Nephron progenitor cell (in vitro differentiated cells): ENCODE measurements around the gene MAPKAP1.
A peak's percentile ranks its signal among the peaks of the same experiment; 100 is the strongest.

ENCODE experiments used
- DNase-seq: peaks from one replicate; pipeline ENCODE4 v3.0.0; 2021
- H3K27ac Mint-ChIP-seq: 2 replicates; pipeline ENCODE4 v1.8.0; 2021; ENCODE audit warnings: mild to moderate bottlenecking, moderate library complexity, mixed read lengths
- H3K27me3 Mint-ChIP-seq: 2 replicates; pipeline ENCODE4 v1.8.0; 2021; ENCODE audit warnings: mild to moderate bottlenecking, low read depth, mixed read lengths; ENCODE audit not compliant: poor library complexity
- H3K36me3 Mint-ChIP-seq: 2 replicates; pipeline ENCODE4 v1.8.0; 2021; ENCODE audit warnings: low read depth, mixed read lengths
- H3K4me1 Mint-ChIP-seq: 2 replicates; pipeline ENCODE4 v1.8.0; 2021; ENCODE audit warnings: mixed read lengths
- H3K4me3 Mint-ChIP-seq: 2 replicates; pipeline ENCODE4 v1.8.0; 2021; ENCODE audit warnings: mild to moderate bottlenecking, moderate library complexity, mixed read lengths
- H3K9me3 Mint-ChIP-seq: 2 replicates; pipeline ENCODE4 v1.8.0; 2021; ENCODE audit warnings: mild to moderate bottlenecking, moderate library complexity, mixed read lengths
- TF ChIP-seq, protein P1 (sequence below): fragments of 200-600 bp; sonication (generic); IDR thresholded peaks from 2 replicates; pipeline ENCODE4 v1.5.0; 2021; ENCODE audit warnings: antibody characterized with exemption

MAPKAP1 gene

DNA sequence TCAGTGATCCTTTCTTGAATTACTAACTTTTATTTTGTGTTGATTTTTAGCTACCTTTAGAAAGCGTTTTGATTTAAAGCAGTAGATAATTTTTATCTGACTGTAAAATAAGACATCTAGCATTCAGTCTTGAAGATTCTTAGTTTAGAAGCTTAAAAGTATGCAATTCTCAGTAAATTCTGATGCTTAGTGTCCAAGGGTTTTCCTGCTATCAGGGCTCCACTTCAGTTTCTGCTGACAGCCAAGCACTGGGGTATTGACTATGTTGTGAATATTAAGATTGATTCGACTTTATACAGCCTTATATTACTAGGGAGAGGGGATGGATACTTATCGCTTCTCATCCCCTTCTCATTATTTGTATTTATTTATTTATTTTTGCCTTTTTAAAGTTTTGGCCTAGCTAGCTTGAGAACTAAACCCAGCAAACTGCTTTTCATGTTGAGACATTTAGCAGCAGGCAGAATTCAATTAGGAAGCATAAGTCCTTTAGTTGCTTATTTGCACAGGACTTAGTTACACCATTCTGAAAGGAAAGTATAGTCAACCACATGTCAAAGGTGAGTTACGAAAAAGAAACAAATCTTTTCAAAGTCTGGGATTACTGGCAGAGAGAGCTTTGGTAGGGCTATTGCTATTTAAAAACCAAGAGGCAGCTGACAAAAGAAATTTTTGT is 43.1 kb upstream of the MAPKAP1 start:
- Mint-ChIP-seq H3K27ac (no peak overlapping the region), H3K4me1 (peaks cover 72% of the 10 kb centered on the region), H3K36me3 (no peaks in the 10 kb centered on the region), H3K9me3 (no peaks in the 10 kb centered on the region), H3K4me3 (peak overlapping the region; percentile 89), H3K27me3 (peaks cover 41% of the 10 kb centered on the region)
- TF ChIP-seq, protein P1, sequence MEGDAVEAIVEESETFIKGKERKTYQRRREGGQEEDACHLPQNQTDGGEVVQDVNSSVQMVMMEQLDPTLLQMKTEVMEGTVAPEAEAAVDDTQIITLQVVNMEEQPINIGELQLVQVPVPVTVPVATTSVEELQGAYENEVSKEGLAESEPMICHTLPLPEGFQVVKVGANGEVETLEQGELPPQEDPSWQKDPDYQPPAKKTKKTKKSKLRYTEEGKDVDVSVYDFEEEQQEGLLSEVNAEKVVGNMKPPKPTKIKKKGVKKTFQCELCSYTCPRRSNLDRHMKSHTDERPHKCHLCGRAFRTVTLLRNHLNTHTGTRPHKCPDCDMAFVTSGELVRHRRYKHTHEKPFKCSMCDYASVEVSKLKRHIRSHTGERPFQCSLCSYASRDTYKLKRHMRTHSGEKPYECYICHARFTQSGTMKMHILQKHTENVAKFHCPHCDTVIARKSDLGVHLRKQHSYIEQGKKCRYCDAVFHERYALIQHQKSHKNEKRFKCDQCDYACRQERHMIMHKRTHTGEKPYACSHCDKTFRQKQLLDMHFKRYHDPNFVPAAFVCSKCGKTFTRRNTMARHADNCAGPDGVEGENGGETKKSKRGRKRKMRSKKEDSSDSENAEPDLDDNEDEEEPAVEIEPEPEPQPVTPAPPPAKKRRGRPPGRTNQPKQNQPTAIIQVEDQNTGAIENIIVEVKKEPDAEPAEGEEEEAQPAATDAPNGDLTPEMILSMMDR: no peak
- no peak for DNase-seq

- Mint-ChIP-seq H3K27me3 (peaks cover 48% of the 10 kb centered on the region), H3K36me3 (no peaks in the 10 kb centered on the region), H3K4me1 (peaks cover 77% of the 10 kb centered on the region), H3K27ac (no peak overlapping the region), H3K4me3 (peak overlapping the region; percentile 89), H3K9me3 (no peaks in the 10 kb centered on the region)
- DNase-seq: no peak
- TF ChIP-seq, protein P1: no peak
These were observed 42.4 kb upstream of the MAPKAP1 start for GRCh38 chr9:125749287-125749935.

DNA sequence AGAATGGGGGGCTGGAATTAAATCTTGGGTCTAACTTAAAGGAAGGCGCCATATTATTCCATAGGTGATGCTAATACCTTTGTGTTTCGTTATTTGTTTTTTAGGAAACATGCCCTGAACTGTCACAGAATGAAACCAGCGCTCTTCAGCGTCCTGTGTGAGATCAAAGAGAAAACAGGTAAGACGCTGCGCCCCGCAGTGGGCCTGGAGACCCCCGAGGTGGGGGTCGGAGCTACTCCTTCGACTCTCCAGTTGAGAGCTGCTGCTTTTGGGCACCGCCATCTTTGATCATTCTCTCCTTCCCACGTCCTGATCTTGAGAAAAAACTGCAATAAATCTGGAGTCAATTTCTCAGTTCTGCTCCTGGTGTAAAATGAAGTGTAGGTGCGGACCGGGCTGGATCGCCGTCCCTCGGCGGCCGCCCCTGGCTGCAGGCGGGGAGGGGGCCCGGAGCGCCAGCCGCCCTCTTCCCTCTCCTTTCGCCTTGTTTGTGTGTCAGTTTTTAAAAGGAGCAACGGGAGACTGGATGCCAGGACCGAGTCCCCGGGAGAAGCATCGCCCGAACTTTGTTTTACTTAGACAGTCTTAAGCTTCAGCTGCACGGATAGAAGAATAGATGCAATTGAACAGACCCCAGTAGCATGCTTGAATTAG is 41.6 kb upstream of the MAPKAP1 start:
- H3K4me3 Mint-ChIP-seq: peak overlapping the region; percentile 89
- no peaks in the 10 kb centered on the region for H3K36me3 Mint-ChIP-seq
- peak; percentile 25 for DNase-seq
- H3K9me3 Mint-ChIP-seq: no peaks in the 10 kb centered on the region
- H3K27me3 Mint-ChIP-seq: peaks cover 49% of the 10 kb centered on the region
- no peak overlapping the region for H3K27ac Mint-ChIP-seq
- H3K4me1 Mint-ChIP-seq: peaks cover 74% of the 10 kb centered on the region
- TF ChIP-seq, protein P1: no peak

- DNase-seq: peak; percentile 49
- Mint-ChIP-seq H3K27me3 (peaks cover 53% of the 10 kb centered on the region), H3K9me3 (no peaks in the 10 kb centered on the region), H3K4me3 (peak overlapping the region; percentile 89), H3K4me1 (peaks cover 70% of the 10 kb centered on the region), H3K27ac (no peak overlapping the region), H3K36me3 (no peaks in the 10 kb centered on the region)
- TF ChIP-seq, protein P1: no peak
These were observed 40.9 kb upstream of the MAPKAP1 start for GRCh38 chr9:125747765-125748445.

GRCh38 chr9:125747053-125747764 is 40.2 kb upstream of the MAPKAP1 start, which contains the start of gene PBX3:
Gene PBX3 (plus strand): TSS chr9:125747373.
- H3K27ac Mint-ChIP-seq: peak within 1 kb of the TSS; percentile 75
- DNase-seq: peak; percentile 69
- TF ChIP-seq, protein P1: no peak
- peak within 1 kb of the TSS; percentile 89 for H3K4me3 Mint-ChIP-seq
- no peaks in the 10 kb centered on the region for H3K36me3 Mint-ChIP-seq
- peaks cover 70% of the 10 kb centered on the region for H3K4me1 Mint-ChIP-seq
- H3K27me3 Mint-ChIP-seq: peaks cover 57% of the 10 kb centered on the region
- no peaks in the 10 kb centered on the region for H3K9me3 Mint-ChIP-seq
